Heart right ventricle (tissue), 16 donors: ENCODE results near the gene TTC21A. TPM values are rescaled to one million over a fixed set of nuclear protein-coding genes. Genes with fewer than 3 reads are reported as not detected.

ENCODE experiments used
- ATAC-seq, 8 donors: fragments of 200-7000 bp; cut with Tn5 transposase; one replicate each; pipeline ENCODE4 v1.9.1; 2020; ENCODE audit warnings: mild to moderate bottlenecking in 8 of 8, moderate library complexity in 8 of 8, moderate number of reproducible peaks in 1 of 8
- DNase-seq, 2 donors: peaks; one replicate each; pipeline ENCODE4 v3.0.0-alpha.2; 2020
- H3K27ac ChIP-seq, 10 donors: fragments of 200-600 bp; sonication (generic) in 2 of 10; one replicate each; pipeline versions ENCODE4 v1.5.0 to v1.8.0; 2020 to 2022; ENCODE audit warnings: mild to moderate bottlenecking in 3 of 10
- H3K27me3 ChIP-seq, 7 donors: fragments of 200-600 bp; one replicate each; pipeline ENCODE4 v1.8.0; 2021 to 2022; ENCODE audit warnings: mild to moderate bottlenecking in 2 of 7
- H3K36me3 ChIP-seq, 9 donors: fragments of 200-600 bp; sonication (generic) in 1 of 9; one replicate each; pipeline versions ENCODE4 v1.5.0 to v1.8.0; 2020 to 2022; ENCODE audit warnings: mild to moderate bottlenecking in 2 of 9
- H3K4me1 ChIP-seq, 9 donors: fragments of 200-600 bp; sonication (generic) in 1 of 9; one replicate each; pipeline versions ENCODE4 v1.5.0 to v1.8.0; 2020 to 2022; ENCODE audit warnings: mild to moderate bottlenecking in 4 of 9
- H3K4me3 ChIP-seq, 10 donors: fragments of 200-600 bp; sonication (generic) in 2 of 10; one replicate each; pipeline versions ENCODE4 v1.5.0 to v1.8.0; 2020 to 2022; ENCODE audit warnings: mild to moderate bottlenecking in 7 of 10, moderate library complexity in 2 of 10
- H3K9me3 ChIP-seq, 11 donors: fragments of 200-600 bp in 10 of 11; sonication (generic) in 2 of 11; one replicate each; pipeline versions ENCODE4 v1.5.0 to v1.8.0; 2013 to 2022; ENCODE audit warnings: mild to moderate bottlenecking in 2 of 11, control low read depth in 1 of 11, moderate library complexity in 1 of 11
- CTCF ChIP-seq, 9 donors: fragments of 200-600 bp; sonication (generic) in 2 of 9; IDR thresholded peaks; one replicate each; pipeline versions ENCODE4 v1.5.0 to v1.8.0; 2021 to 2022; ENCODE audit warnings: antibody characterized with exemption in 9 of 9, mild to moderate bottlenecking in 5 of 9, moderate library complexity in 1 of 9
- WGBS, 2 donors: extraction: QIAGEN DNeasy Blood & Tissue Kit; methylation state at CpG; one replicate each; pipeline ENCODE4 v1.1.7; 2013; ENCODE audit warnings: inconsistent platforms in 1 of 2; 5-methylcytosine and 5-hydroxymethylcytosine counted together
- intact Hi-C, 10 donors: fragments of 100-400 bp; cut with DNase I; formaldehyde crosslinking; loops; one replicate each; pipeline versions ENCODE4 v1.11.1 to v1.14.2; 2022
- polyA plus RNA-seq, 2 donors: library from polyadenylated mRNA; stranded (reverse); fragments of 200-250 nt; gene quantifications; one replicate each; pipeline ENCODE4 v1.2.3, GENCODE V29; 2013
- total RNA-seq, 10 donors: library from RNA; stranded (reverse); fragmentation: NEBNext Ultra II Directional in 3 of 10; extraction: Animal tissue kit (Norgen Biotek cat#: 25700) in 3 of 10; gene quantifications; one replicate each; pipeline versions ENCODE4 v1.2.1 to v1.2.4, GENCODE V29; 2021 to 2023
- donor health status: Arrhythmogenic right ventricular cardiomyopathy.
- donor health status: ischemic (EF 13 %, LVEDD 7.1; RV severe dilation, severe dysfunction).
- donor health status: healthy with polysubstance abuse.
- donor health status: DM: no; HTN: yes; CAD: no.
- donor health status: DM: no; HTN: no; CAD: no.
- donor health status: ischemic (EF 25% LVEDD 6.9; RV normal size, moderate dysfunction).
- donor health status: ischemic (EF 25% LVEDD 5.7; RV mildly dilated, moderate dysfunction).
- donor health status: healthy.
- donor health status: DM: yes; HTN: yes; CAD: no.
- donor health status: Ischemic cardiomyopathy.
- donor health status: ischemic (EF 35%, LVEDD 5.7; RV mildly dilated, moderate dysfunction).
- donor health status: nonischemic (EF 11% LVEDD 7.7; RV severe dilation, severe dysfunction).
- donor health status: DM: yes; HTN: yes; CAD: no.
- donor health status: PGD.
- donor health status: ischemic (EF 29% LVEDD 5.4; RV normal size, mild dysfunction).
- donor health status: nonischemic (EF 23%, LVEDD 6.1; RV moderate dilation, normal function).

Gene TTC21A
- total and polyA plus RNA-seq, 12 donors, result 0.80 to 7.5 (median 1.5) TPM

GRCh38 chr3:39098473-39099000 is 8.9 kb upstream of the TTC21A start:
- Histone ChIP-seq H3K27ac (peak overlapping the region in 2 of 10 donors; percentile 8 to 47), H3K4me3 (no peak overlapping the region), H3K4me1 (peaks cover 0 to 40% (median 14%) of the 10 kb centered on the region in 9 donors), H3K27me3 (no peaks in the 10 kb centered on the region), H3K36me3 (peaks cover 0 to 80% (median 41%) of the 10 kb centered on the region in 9 donors), H3K9me3 (no peaks in the 10 kb centered on the region)
- no peak for TF ChIP-seq CTCF (IDR thresholded peaks at IDR 0.05)
- 89 to 91% methylated on average over 8 of the region's 8 CpGs for WGBS, 2 donors
- intact Hi-C loops, result no loop called here
- no peak for ATAC-seq
- DNase-seq, result no peak

GRCh38 chr3:39099242-39099641 is 8.2 kb upstream of the TTC21A start:
- peaks cover 0 to 73% (median 36%) of the 10 kb centered on the region in 9 donors for H3K36me3 ChIP-seq
- intact Hi-C loops, result no loop called here
- ATAC-seq (no peak), DNase-seq (no peak)
- no peaks in the 10 kb centered on the region for H3K27me3 ChIP-seq
- no peaks in the 10 kb centered on the region for H3K9me3 ChIP-seq
- no peak for TF ChIP-seq CTCF (IDR thresholded peaks at IDR 0.05)
- H3K4me3 ChIP-seq, result no peak overlapping the region
- peak overlapping the region in 1 of 10 donors; percentile 6 for H3K27ac ChIP-seq
- peaks cover 4 to 47% (median 22%) of the 10 kb centered on the region in 9 donors for H3K4me1 ChIP-seq
- WGBS, 2 donors, result 97 to 100% methylated on average over 1 of the region's 1 CpG

GRCh38 chr3:39099738-39100499 is 7.6 kb upstream of the TTC21A start:
- Histone ChIP-seq H3K36me3 (peaks cover 0 to 66% (median 31%) of the 10 kb centered on the region in 9 donors), H3K27ac (peak overlapping the region in 1 of 10 donors; percentile 6), H3K9me3 (no peaks in the 10 kb centered on the region), H3K27me3 (no peaks in the 10 kb centered on the region), H3K4me1 (peaks cover 10 to 53% (median 28%) of the 10 kb centered on the region in 9 donors), H3K4me3 (no peak overlapping the region)
- TF ChIP-seq CTCF (IDR thresholded peaks at IDR 0.05), result no peak
- 95 to 100% methylated on average over 2 of the region's 2 CpGs for WGBS, 2 donors
- ATAC-seq (no peak), DNase-seq (no peak)
- intact Hi-C loops, result loop anchor here in 4 of 10 donors (5.0 to 10.0 kb wide), 4 partner anchors 48 to 285 kb away; partner anchors contain the start of genes SCN11A (in 1 of the 4), SLC25A38 (in 1 of the 4) and WDR48 (in 1 of the 4)

- no peak for DNase-seq
- intact Hi-C loops, result loop anchor here in 4 of 10 donors (5.0 to 10.0 kb wide), 4 partner anchors 48 to 284 kb away; partner anchors contain the start of genes SCN11A (in 1 of the 4), SLC25A38 (in 1 of the 4) and WDR48 (in 1 of the 4)
- ATAC-seq, result no peak
- H3K9me3 ChIP-seq, result no peaks in the 10 kb centered on the region
- WGBS, 2 donors, result 86 to 91% methylated on average over 8 to 9 of the region's 9 CpGs
- H3K27me3 ChIP-seq, result no peaks in the 10 kb centered on the region
- no peak for TF ChIP-seq CTCF (IDR thresholded peaks at IDR 0.05)
- no peak overlapping the region for H3K4me3 ChIP-seq
- H3K27ac ChIP-seq, result no peak overlapping the region
- H3K4me1 ChIP-seq, result peaks cover 16 to 59% (median 34%) of the 10 kb centered on the region in 9 donors
- peaks cover 0 to 61% (median 26%) of the 10 kb centered on the region in 9 donors for H3K36me3 ChIP-seq
Observed at GRCh38 chr3:39100500-39100886, 7.0 kb upstream of the TTC21A start.
